D721Med (cell line): ENCODE data around the gene UMAD1.
"Not testable (repeated sequence)": the region's sequence is repeated elsewhere in the genome, so short reads cannot be mapped to it uniquely, and the experiment has no call there.

Experiments used
- DNase-seq: peaks from one replicate; pipeline ENCODE4 v3.0.0; 2011; ENCODE audit warnings: low spot score; ENCODE audit not compliant: insufficient read length
- FAIRE-seq: peaks from 2 replicates; lab custom pipeline; 2011; peaks lifted over from hg19 to GRCh38; lab: Jason Lieb, UNC
- CTCF ChIP-seq: IDR thresholded peaks from 2 replicates; pipeline ENCODE4 v1.5.1; 2012; ENCODE audit warnings: mild to moderate bottlenecking, control low read depth; ENCODE audit not compliant: insufficient read depth; ENCODE audit errors: missing control alignments

Gene UMAD1

GRCh38 chr7:7793921-7794320 is 153.4 kb downstream of the UMAD1 start:
- no peak for DNase-seq
- no peak for FAIRE-seq
- TF ChIP-seq CTCF: no peak

GRCh38 chr7:7795203-7795602 is 154.7 kb downstream of the UMAD1 start:
- DNase-seq (no peak), FAIRE-seq (no peak)
- no peak for TF ChIP-seq CTCF

- DNase-seq: no peak
- FAIRE-seq: no peak
- TF ChIP-seq CTCF: no peak
Observed at GRCh38 chr7:7795630-7796121, 155.1 kb downstream of the UMAD1 start.

GRCh38 chr7:7798510-7798909 is 158.0 kb downstream of the UMAD1 start:
- no peak for TF ChIP-seq CTCF
- DNase-seq: no peak
- no peak for FAIRE-seq

GRCh38 chr7:7799138-7799537 is 158.6 kb downstream of the UMAD1 start:
- FAIRE-seq (no peak), DNase-seq (no peak)
- TF ChIP-seq CTCF: no peak

- no peak for FAIRE-seq
- DNase-seq: no peak
- TF ChIP-seq CTCF: no peak
Observed at GRCh38 chr7:7802531-7802930, 162.0 kb downstream of the UMAD1 start.

- DNase-seq: no peak
- peak; percentile 58 for FAIRE-seq
- TF ChIP-seq CTCF: no peak
Observed at GRCh38 chr7:7803715-7804178, 163.2 kb downstream of the UMAD1 start.

- DNase-seq, FAIRE-seq: not testable (repeated sequence)
Observed at GRCh38 chr7:7804822-7805221, 164.3 kb downstream of the UMAD1 start.
